Natural killer cell treated with Interleukin-12 subunit alpha and Interleukin-12 subunit beta and Interleukin-15 and Interleukin-18, amount 100 ng/mL, for 72 hours (primary cell): Measurements from ENCODE around the gene RDH16. TPM values are rescaled to one million over a fixed set of nuclear protein-coding genes. Genes with fewer than 3 reads are reported as not detected.
"Not testable (repeated sequence)": the region's sequence is repeated elsewhere in the genome, so short reads cannot be mapped to it uniquely, and the experiment has no call there.

Source experiments
- ATAC-seq, 2 donors: fragments of 150-1000 bp; cut with Tn5 transposase in 1 of 2; sonication (Bioruptor Pico), chemical (Tn5 transposase) in 1 of 2; 2 replicates each; pipeline ENCODE4 v1.10.0; 2021
- DNase-seq: peaks from one replicate; pipeline ENCODE4 v3.0.0; 2022; ENCODE audit warnings: low spot score
- H3K27ac Mint-ChIP-seq, 2 donors: 1 replicate in 1 of 2; 2 replicates in 1 of 2; pipeline ENCODE4 v1.8.0; 2022; ENCODE audit warnings: mixed read lengths in 2 of 2, mild to moderate bottlenecking in 1 of 2, moderate library complexity in 1 of 2
- H3K27me3 Mint-ChIP-seq, 2 donors: 1 replicate in 1 of 2; 2 replicates in 1 of 2; pipeline ENCODE4 v1.8.0; 2022; ENCODE audit warnings: mixed read lengths in 2 of 2
- H3K36me3 Mint-ChIP-seq: one replicate; pipeline ENCODE4 v1.8.0; 2022; ENCODE audit warnings: mixed read lengths
- H3K4me1 Mint-ChIP-seq, 2 donors: 1 replicate in 1 of 2; 2 replicates in 1 of 2; pipeline ENCODE4 v1.8.0; 2022; ENCODE audit warnings: low read depth in 2 of 2, mixed read lengths in 2 of 2, mild to moderate bottlenecking in 1 of 2
- H3K4me3 Mint-ChIP-seq: one replicate; pipeline ENCODE4 v1.8.0; 2022; ENCODE audit warnings: mixed read lengths
- H3K9me3 Mint-ChIP-seq: 2 replicates; pipeline ENCODE4 v1.8.0; 2022; ENCODE audit warnings: mixed read lengths
- total RNA-seq, 2 donors: library from RNA; stranded (reverse); gene quantifications; one replicate each; pipeline ENCODE4 v1.2.3, GENCODE V29; 2022

The RDH16 gene
- total RNA-seq, 2 donors from 2014 or later = 0.52 to 0.78 TPM

GRCh38 chr12:56954057-56954957 lies 3.1 kb downstream of the RDH16 start:
- Mint-ChIP-seq H3K4me3 (no peak overlapping the region), H3K36me3 (no peaks in the 10 kb centered on the region), H3K27me3 (peaks cover 0 to 6% of the 10 kb centered on the region in 2 donors), H3K4me1 (no peaks in the 10 kb centered on the region), H3K27ac (no peak overlapping the region), H3K9me3 (no peaks in the 10 kb centered on the region)
- ATAC-seq (no peak), DNase-seq (no peak)

- Mint-ChIP-seq H3K36me3 (no peaks in the 10 kb centered on the region), H3K27ac (no peak overlapping the region), H3K4me1 (no peaks in the 10 kb centered on the region), H3K9me3 (no peaks in the 10 kb centered on the region), H3K27me3 (peaks cover 0 to 4% of the 10 kb centered on the region in 2 donors), H3K4me3 (no peak overlapping the region)
- no peak for DNase-seq
- ATAC-seq = no peak
These were observed 4.1 kb downstream of the RDH16 start for GRCh38 chr12:56953314-56953713.

GRCh38 chr12:56951582-56952339 lies 5.6 kb downstream of the RDH16 start:
- H3K4me3 Mint-ChIP-seq = no peak overlapping the region
- H3K27ac Mint-ChIP-seq = no peak overlapping the region
- ATAC-seq = peak in 1 of 2 donors; percentile 26
- H3K9me3 Mint-ChIP-seq = no peaks in the 10 kb centered on the region
- H3K27me3 Mint-ChIP-seq = no peaks in the 10 kb centered on the region
- no peaks in the 10 kb centered on the region for H3K4me1 Mint-ChIP-seq
- no peak for DNase-seq
- H3K36me3 Mint-ChIP-seq = no peaks in the 10 kb centered on the region

- no peaks in the 10 kb centered on the region for H3K36me3 Mint-ChIP-seq
- ATAC-seq (peak in 1 of 2 donors; percentile 6), DNase-seq (no peak)
- H3K4me3 Mint-ChIP-seq = no peak overlapping the region
- no peaks in the 10 kb centered on the region for H3K9me3 Mint-ChIP-seq
- H3K27ac Mint-ChIP-seq = no peak overlapping the region
- no peaks in the 10 kb centered on the region for H3K4me1 Mint-ChIP-seq
- peaks cover 6 to 21% of the 10 kb centered on the region in 2 donors for H3K27me3 Mint-ChIP-seq
These were observed 8.5 kb downstream of the RDH16 start for GRCh38 chr12:56948881-56949280.

- Mint-ChIP-seq H3K4me3 (no peak overlapping the region), H3K27ac (no peak overlapping the region), H3K27me3 (peaks cover 8 to 24% of the 10 kb centered on the region in 2 donors), H3K9me3 (no peaks in the 10 kb centered on the region), H3K36me3 (no peaks in the 10 kb centered on the region), H3K4me1 (no peaks in the 10 kb centered on the region)
- no peak for DNase-seq
- no peak for ATAC-seq
These were observed 9.0 kb downstream of the RDH16 start for GRCh38 chr12:56948457-56948777.

- H3K27me3 Mint-ChIP-seq = peaks cover 8 to 24% of the 10 kb centered on the region in 2 donors
These were observed 9.6 kb downstream of the RDH16 start for GRCh38 chr12:56947633-56948456.

GRCh38 chr12:56943878-56944277 lies 13.5 kb downstream of the RDH16 start:
- Mint-ChIP-seq H3K27ac (no peak overlapping the region), H3K36me3 (no peaks in the 10 kb centered on the region), H3K27me3 (peaks cover 22 to 31% of the 10 kb centered on the region in 2 donors)

More at GRCh38 chr12:56947633-56948456, 9.6 kb downstream of the RDH16 start:
- no peak overlapping the region for H3K27ac Mint-ChIP-seq
- ATAC-seq (no peak), DNase-seq (no peak)
- H3K4me3 Mint-ChIP-seq = no peak overlapping the region
- H3K9me3 Mint-ChIP-seq = no peaks in the 10 kb centered on the region
- no peaks in the 10 kb centered on the region for H3K36me3 Mint-ChIP-seq
- H3K4me1 Mint-ChIP-seq = no peaks in the 10 kb centered on the region

GRCh38 chr12:56943374-56943773 lies 14.0 kb downstream of the RDH16 start:
- H3K36me3 Mint-ChIP-seq, H3K4me3 Mint-ChIP-seq, H3K27ac Mint-ChIP-seq, H3K9me3 Mint-ChIP-seq, H3K4me1 Mint-ChIP-seq, ATAC-seq, DNase-seq: not testable (repeated sequence)
- peaks cover 22 to 31% of the 10 kb centered on the region in 2 donors for H3K27me3 Mint-ChIP-seq

More at GRCh38 chr12:56943878-56944277, 13.5 kb downstream of the RDH16 start:
- Mint-ChIP-seq H3K4me1 (peaks cover 0 to 7% of the 10 kb centered on the region in 2 donors), H3K4me3 (no peak overlapping the region), H3K9me3 (no peaks in the 10 kb centered on the region)
- no peak for DNase-seq
- ATAC-seq = no peak

GRCh38 chr12:56941299-56942017 lies 15.9 kb downstream of the RDH16 start:
- Mint-ChIP-seq H3K4me3 (no peak overlapping the region), H3K4me1 (peaks cover 0 to 7% of the 10 kb centered on the region in 2 donors), H3K27me3 (peaks cover 28 to 30% of the 10 kb centered on the region in 2 donors), H3K36me3 (no peaks in the 10 kb centered on the region), H3K27ac (no peak overlapping the region), H3K9me3 (no peaks in the 10 kb centered on the region)
- DNase-seq = no peak
- ATAC-seq = peak; percentile 51 to 60

- not testable (repeated sequence) for ATAC-seq, H3K36me3 Mint-ChIP-seq, H3K9me3 Mint-ChIP-seq, DNase-seq, H3K27ac Mint-ChIP-seq, H3K4me1 Mint-ChIP-seq, H3K4me3 Mint-ChIP-seq
- H3K27me3 Mint-ChIP-seq = peaks cover 25 to 26% of the 10 kb centered on the region in 2 donors
These were observed 16.5 kb downstream of the RDH16 start for GRCh38 chr12:56940942-56941298.

GRCh38 chr12:56935752-56936151 lies 21.7 kb downstream of the RDH16 start:
- H3K4me1 Mint-ChIP-seq = no peaks in the 10 kb centered on the region
- no peak overlapping the region for H3K4me3 Mint-ChIP-seq
- no peak overlapping the region for H3K27ac Mint-ChIP-seq
- no peaks in the 10 kb centered on the region for H3K9me3 Mint-ChIP-seq
- no peak for DNase-seq
- H3K27me3 Mint-ChIP-seq = peaks cover 7 to 11% of the 10 kb centered on the region in 2 donors
- H3K36me3 Mint-ChIP-seq = no peaks in the 10 kb centered on the region
- ATAC-seq = peak in 1 of 2 donors; percentile 44

- Mint-ChIP-seq H3K27me3 (peaks cover 7 to 11% of the 10 kb centered on the region in 2 donors), H3K27ac (no peak overlapping the region), H3K36me3 (no peaks in the 10 kb centered on the region), H3K9me3 (no peaks in the 10 kb centered on the region), H3K4me3 (no peak overlapping the region), H3K4me1 (no peaks in the 10 kb centered on the region)
- no peak for DNase-seq
- ATAC-seq = no peak
These were observed 22.3 kb downstream of the RDH16 start for GRCh38 chr12:56935157-56935556.
